HK-2 (cell line): ENCODE data around the gene IFNG-AS1.

ENCODE experiments used
- DNase-seq: peaks from one replicate; pipeline ENCODE4 v3.0.0-alpha.2; 2018; ENCODE audit not compliant: unreplicated experiment

The IFNG-AS1 gene

GRCh38 chr12:67994046-67994445 is 4.8 kb downstream of the IFNG-AS1 start:
- no peak for DNase-seq

- DNase-seq = no peak
These were observed 7.1 kb downstream of the IFNG-AS1 start for GRCh38 chr12:67996347-67996746.

- no peak for DNase-seq
These were observed 9.1 kb downstream of the IFNG-AS1 start for GRCh38 chr12:67998379-67998778.

GRCh38 chr12:67999244-67999643 is 10.0 kb downstream of the IFNG-AS1 start:
- DNase-seq = no peak

GRCh38 chr12:68001486-68002466 is 12.5 kb downstream of the IFNG-AS1 start:
- DNase-seq = no peak

GRCh38 chr12:68003777-68004176 is 14.5 kb downstream of the IFNG-AS1 start:
- no peak for DNase-seq

- DNase-seq = no peak
These were observed 17.8 kb downstream of the IFNG-AS1 start for GRCh38 chr12:68007033-68007432.

- DNase-seq = no peak
These were observed 18.2 kb downstream of the IFNG-AS1 start for GRCh38 chr12:68007466-68007865.

- DNase-seq = no peak
These were observed 22.1 kb downstream of the IFNG-AS1 start for GRCh38 chr12:68011206-68011881.

- no peak for DNase-seq
These were observed 22.6 kb downstream of the IFNG-AS1 start for GRCh38 chr12:68011882-68012207.

- no peak for DNase-seq
These were observed 23.5 kb downstream of the IFNG-AS1 start for GRCh38 chr12:68012712-68013111.

GRCh38 chr12:68013181-68013580 is 23.9 kb downstream of the IFNG-AS1 start:
- DNase-seq = no peak

- DNase-seq = no peak
These were observed 26.9 kb downstream of the IFNG-AS1 start for GRCh38 chr12:68016136-68016535.

GRCh38 chr12:68018315-68018714 is 29.1 kb downstream of the IFNG-AS1 start:
- no peak for DNase-seq

- no peak for DNase-seq
These were observed 30.8 kb downstream of the IFNG-AS1 start for GRCh38 chr12:68020049-68020448.

GRCh38 chr12:68020699-68021098 is 31.5 kb downstream of the IFNG-AS1 start:
- no peak for DNase-seq

- DNase-seq = no peak
These were observed 39.4 kb downstream of the IFNG-AS1 start for GRCh38 chr12:68028647-68029046.

GRCh38 chr12:68030248-68030647 is 41.0 kb downstream of the IFNG-AS1 start:
- no peak for DNase-seq

GRCh38 chr12:68031174-68031573 is 41.9 kb downstream of the IFNG-AS1 start:
- DNase-seq = no peak

GRCh38 chr12:68031881-68032739 is 42.9 kb downstream of the IFNG-AS1 start:
- no peak for DNase-seq

- DNase-seq = no peak
These were observed 45.3 kb downstream of the IFNG-AS1 start for GRCh38 chr12:68034567-68034966.

GRCh38 chr12:68036642-68037041 is 47.4 kb downstream of the IFNG-AS1 start:
- no peak for DNase-seq
